AG04450 (cell line): ENCODE measurements around the gene CCDC40. TPM values are rescaled to one million over a fixed set of nuclear protein-coding genes. Genes with fewer than 3 reads are reported as not detected.

Experiments used
- CTCF ChIA-PET: fragments of 300-600, 350-600 bp; formaldehyde crosslinking; extraction: SDS; loops from one replicate; lab custom pipeline; 2022; ENCODE audit warnings: antibody characterized with exemption, inconsistent platforms; lab: Charles Lee
- POLR2A ChIA-PET: fragments of 350-600 bp; formaldehyde crosslinking; extraction: SDS; loops from one replicate; lab custom pipeline; 2021; ENCODE audit warnings: antibody characterized with exemption, inconsistent platforms; lab: Yijun Ruan, JAX
- DNase-seq: peaks from one replicate; pipeline ENCODE4 v3.0.0-alpha.2; 2011; ENCODE audit warnings: low read depth, low spot score
- H3K27ac ChIP-seq: one replicate; pipeline ENCODE4 v1.5.1; 2012; ENCODE audit warnings: low read depth, low read length, control low read depth
- H3K27me3 ChIP-seq: one replicate; pipeline ENCODE4 v1.6.0; 2012; ENCODE audit warnings: low read length; ENCODE audit not compliant: control insufficient read depth, insufficient read depth
- H3K4me3 ChIP-seq: 2 replicates; pipeline ENCODE4 v1.5.1; 2011; ENCODE audit warnings: mild to moderate bottlenecking, low read depth, low read length, control low read depth
- H3K9me3 ChIP-seq: 2 replicates; pipeline ENCODE4 v1.5.1; 2012; ENCODE audit warnings: low read length; ENCODE audit not compliant: control insufficient read depth, insufficient read depth
- CTCF ChIP-seq: IDR thresholded peaks from 2 replicates; pipeline ENCODE4 v1.5.1; 2011; ENCODE audit warnings: low read depth, low read length, control low read depth, inconsistent platforms
- polyA plus RNA-seq: library from polyadenylated mRNA; depleted of rRNA; stranded (reverse); fragments of >200 nt; gene quantifications from 2 replicates; pipeline ENCODE4 v1.2.3, GENCODE V29; 2011

Gene CCDC40
- polyA plus RNA-seq, 1 experiment: 2.4 TPM

- CTCF ChIA-PET: no interaction called here
- Histone ChIP-seq H3K4me3 (no peak overlapping the region), H3K27me3 (no peaks in the 10 kb centered on the region), H3K27ac (no peak overlapping the region), H3K9me3 (no peaks in the 10 kb centered on the region)
- no peak for DNase-seq
- POLR2A ChIA-PET: no interaction called here
- TF ChIP-seq CTCF: no peak
Observed at GRCh38 chr17:80133626-80133970, 97.2 kb downstream of the CCDC40 start.

GRCh38 chr17:80137131-80137530 is 100.7 kb downstream of the CCDC40 start:
- Histone ChIP-seq H3K27ac (no peak overlapping the region), H3K9me3 (no peaks in the 10 kb centered on the region), H3K4me3 (no peak overlapping the region), H3K27me3 (no peaks in the 10 kb centered on the region)
- no peak for DNase-seq
- no peak for TF ChIP-seq CTCF
- CTCF ChIA-PET: interaction anchor here (1.3 kb wide), 1 partner anchor 36 kb away, joined by 4 read pairs; the partner anchor contains the start of gene GAA
- POLR2A ChIA-PET: interaction anchor here (0.7 kb wide), 1 partner anchor 1858 kb away, joined by 5 read pairs; no protein-coding TSS in a partner anchor

- no peak overlapping the region for H3K27ac ChIP-seq
- no peak for DNase-seq
- ChIA-PET CTCF (no interaction called here), POLR2A (no interaction called here)
- TF ChIP-seq CTCF: no peak
- no peaks in the 10 kb centered on the region for H3K27me3 ChIP-seq
- H3K4me3 ChIP-seq: no peak overlapping the region
- no peaks in the 10 kb centered on the region for H3K9me3 ChIP-seq
Observed at GRCh38 chr17:80138856-80139426, 102.5 kb downstream of the CCDC40 start.

- no peak for DNase-seq
- H3K27ac ChIP-seq: no peak overlapping the region
- POLR2A ChIA-PET: no interaction called here
- TF ChIP-seq CTCF: no peak
- CTCF ChIA-PET: interaction anchor here (1.5 kb wide), 1 partner anchor 133 kb away, joined by 3 read pairs; no protein-coding TSS in a partner anchor
- H3K9me3 ChIP-seq: no peaks in the 10 kb centered on the region
- H3K27me3 ChIP-seq: no peaks in the 10 kb centered on the region
- no peak overlapping the region for H3K4me3 ChIP-seq
Observed at GRCh38 chr17:80141463-80142165, 105.2 kb downstream of the CCDC40 start.

- no peak overlapping the region for H3K4me3 ChIP-seq
- TF ChIP-seq CTCF: no peak
- POLR2A ChIA-PET: no interaction called here
- no peak for DNase-seq
- CTCF ChIA-PET: no interaction called here
- H3K27ac ChIP-seq: no peak overlapping the region
- no peaks in the 10 kb centered on the region; the same call in 1 of the 2 replicates for H3K9me3 ChIP-seq
- H3K27me3 ChIP-seq: no peaks in the 10 kb centered on the region
Observed at GRCh38 chr17:80142929-80143328, 106.5 kb downstream of the CCDC40 start.
